ENCODE measurements around the gene PARVA. TPM values are rescaled to one million over a fixed set of nuclear protein-coding genes. Genes with fewer than 3 reads are reported as not detected.

PARVA gene
- total and polyA plus RNA-seq, 4 donors, result 3.1 to 11.7 (median 11.2) TPM

DNA sequence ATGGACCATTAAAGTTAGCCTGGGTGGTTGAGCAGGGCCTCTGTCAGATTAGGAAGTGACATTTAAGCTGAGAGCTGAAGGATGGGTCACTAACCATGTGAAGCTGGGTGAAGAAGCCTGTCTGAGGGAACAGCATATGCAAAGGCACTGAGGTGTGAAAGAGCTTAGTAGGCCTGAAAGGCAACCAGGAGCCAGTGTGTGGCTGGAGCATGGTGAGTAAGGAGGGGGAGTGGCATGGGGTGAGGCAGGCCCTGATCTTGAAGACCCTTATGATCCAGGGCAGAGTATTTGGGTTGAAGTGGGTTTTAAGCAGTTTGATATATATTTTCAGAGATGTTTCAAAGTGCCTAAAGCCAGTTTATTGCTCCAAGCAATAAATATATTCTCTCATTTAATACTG, 48.8 kb downstream of the PARVA start:
- H3K4me3 ChIP-seq (ENCODE audit: low read depth in 1 of 3, low read length in 3 of 3), result no peak overlapping the region
- DNase-seq (ENCODE audit: low spot score), result no peak
- H3K4me1 ChIP-seq (ENCODE audit: control insufficient read depth in 4 of 4, insufficient read depth in 4 of 4, low read length in 3 of 4), result peaks cover 0 to 3% (median 1%) of the 10 kb centered on the region in 4 donors
- no peaks in the 10 kb centered on the region for H3K36me3 ChIP-seq (ENCODE audit: control insufficient read depth in 4 of 4, insufficient read depth in 3 of 4, low read depth in 1 of 4, low read length in 3 of 4)
- TF ChIP-seq JUND (IDR thresholded peaks at IDR 0.05), result no peak
- no peak for TF ChIP-seq CTCF (IDR thresholded peaks at IDR 0.05; ENCODE audit: low read depth, low read length, missing input control)
- no peak for TF ChIP-seq RAD21 (IDR thresholded peaks at IDR 0.05)
- no peak for TF ChIP-seq SP1 (IDR thresholded peaks at IDR 0.05)
- TF ChIP-seq FOXA1 (IDR thresholded peaks at IDR 0.05), result no peak
- TF ChIP-seq MAX (IDR thresholded peaks at IDR 0.05), result no peak
- TF ChIP-seq REST (IDR thresholded peaks at IDR 0.05), result no peak
- TF ChIP-seq FOXA2 (IDR thresholded peaks at IDR 0.05), result no peak
- TF ChIP-seq EGR1 (IDR thresholded peaks at IDR 0.05; ENCODE audit: low read depth in 2 of 2), result no peak
- no peak for TF ChIP-seq HNF4A (conservative IDR thresholded peaks at IDR 0.05)
- TF ChIP-seq ZBTB33 (IDR thresholded peaks at IDR 0.05), result no peak
- TF ChIP-seq, protein P1, sequence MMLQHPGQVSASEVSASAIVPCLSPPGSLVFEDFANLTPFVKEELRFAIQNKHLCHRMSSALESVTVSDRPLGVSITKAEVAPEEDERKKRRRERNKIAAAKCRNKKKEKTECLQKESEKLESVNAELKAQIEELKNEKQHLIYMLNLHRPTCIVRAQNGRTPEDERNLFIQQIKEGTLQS (IDR thresholded peaks at IDR 0.05), result no peak
- TF ChIP-seq HNF4G (IDR thresholded peaks at IDR 0.05), result no peak
- no peak for TF ChIP-seq TAF1 (conservative IDR thresholded peaks at IDR 0.05)
- TF ChIP-seq RXRA (IDR thresholded peaks at IDR 0.05), result no peak
- no peak for TF ChIP-seq YY1 (IDR thresholded peaks at IDR 0.05)
- TF ChIP-seq NR2F2 (IDR thresholded peaks at IDR 0.05), result no peak
- no peak for TF ChIP-seq GABPA (IDR thresholded peaks at IDR 0.05 in 1 of 2, conservative IDR thresholded peaks at IDR 0.05 in 1 of 2)
- H3K27me3 ChIP-seq (ENCODE audit: control insufficient read depth in 4 of 4, insufficient read depth in 4 of 4, low read length in 3 of 4), result no peaks in the 10 kb centered on the region
- H3K27ac ChIP-seq (ENCODE audit: low read depth in 1 of 2, low read length in 2 of 2), result no peak overlapping the region
- no peaks in the 10 kb centered on the region for H3K9me3 ChIP-seq (ENCODE audit: control insufficient read depth in 4 of 4, low read length in 3 of 4)
- H3K9ac ChIP-seq (ENCODE audit: low read depth in 1 of 2, low read length in 2 of 2), result no peak overlapping the region

Measured in liver (tissue), 9 donors.